ENCODE data around the gene PARVA. TPM values are rescaled to one million over a fixed set of nuclear protein-coding genes. Genes with fewer than 3 reads are reported as not detected.

PARVA gene
- total and polyA plus RNA-seq, 8 donors, result 18.8 to 116 (median 43.0) TPM

DNA sequence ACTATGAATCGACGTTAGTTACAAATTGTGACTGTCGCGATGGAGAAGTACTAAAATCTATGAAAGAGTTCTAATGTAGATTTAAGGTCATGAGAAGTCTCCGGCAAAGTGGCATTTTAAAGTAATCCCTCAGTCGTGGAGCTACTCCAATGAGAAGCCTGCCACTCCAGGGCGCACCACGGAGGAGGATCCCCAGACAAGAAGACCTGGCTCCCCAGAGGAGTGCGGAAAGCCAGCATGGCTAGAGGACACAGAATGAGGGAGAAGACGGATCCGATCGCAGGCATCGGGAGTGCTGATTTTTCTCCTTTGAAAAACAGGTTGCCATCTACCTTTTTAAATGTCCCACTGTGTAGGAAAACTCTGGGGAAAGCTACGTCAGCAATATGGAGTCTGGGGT, 155.2 kb downstream of the PARVA start:
- TF ChIP-seq, protein P1, sequence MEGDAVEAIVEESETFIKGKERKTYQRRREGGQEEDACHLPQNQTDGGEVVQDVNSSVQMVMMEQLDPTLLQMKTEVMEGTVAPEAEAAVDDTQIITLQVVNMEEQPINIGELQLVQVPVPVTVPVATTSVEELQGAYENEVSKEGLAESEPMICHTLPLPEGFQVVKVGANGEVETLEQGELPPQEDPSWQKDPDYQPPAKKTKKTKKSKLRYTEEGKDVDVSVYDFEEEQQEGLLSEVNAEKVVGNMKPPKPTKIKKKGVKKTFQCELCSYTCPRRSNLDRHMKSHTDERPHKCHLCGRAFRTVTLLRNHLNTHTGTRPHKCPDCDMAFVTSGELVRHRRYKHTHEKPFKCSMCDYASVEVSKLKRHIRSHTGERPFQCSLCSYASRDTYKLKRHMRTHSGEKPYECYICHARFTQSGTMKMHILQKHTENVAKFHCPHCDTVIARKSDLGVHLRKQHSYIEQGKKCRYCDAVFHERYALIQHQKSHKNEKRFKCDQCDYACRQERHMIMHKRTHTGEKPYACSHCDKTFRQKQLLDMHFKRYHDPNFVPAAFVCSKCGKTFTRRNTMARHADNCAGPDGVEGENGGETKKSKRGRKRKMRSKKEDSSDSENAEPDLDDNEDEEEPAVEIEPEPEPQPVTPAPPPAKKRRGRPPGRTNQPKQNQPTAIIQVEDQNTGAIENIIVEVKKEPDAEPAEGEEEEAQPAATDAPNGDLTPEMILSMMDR (IDR thresholded peaks at IDR 0.05), result no peak
- TF ChIP-seq POLR2A (IDR thresholded peaks at IDR 0.05) (no peak), EP300 (IDR thresholded peaks at IDR 0.05) (no peak), POLR2AphosphoS5 (IDR thresholded peaks at IDR 0.05) (no peak)
- Histone ChIP-seq H3K4me3 (no peak overlapping the region), H3K9me3 (no peaks in the 10 kb centered on the region), H3K27me3 (no peaks in the 10 kb centered on the region), H3K4me1 (peaks cover 0 to 36% (median 10%) of the 10 kb centered on the region in 4 donors), H3K27ac (no peak overlapping the region), H3K36me3 (peaks cover 13 to 47% (median 45%) of the 10 kb centered on the region in 4 donors)
- 96 to 98% (median 97%) methylated on average over 14 of the region's 14 CpGs for WGBS, 5 donors
- intact Hi-C loops (cut with DNase I; ENCODE audit: low total_unique reads), result no loop called here
- no peak for DNase-seq

DNA sequence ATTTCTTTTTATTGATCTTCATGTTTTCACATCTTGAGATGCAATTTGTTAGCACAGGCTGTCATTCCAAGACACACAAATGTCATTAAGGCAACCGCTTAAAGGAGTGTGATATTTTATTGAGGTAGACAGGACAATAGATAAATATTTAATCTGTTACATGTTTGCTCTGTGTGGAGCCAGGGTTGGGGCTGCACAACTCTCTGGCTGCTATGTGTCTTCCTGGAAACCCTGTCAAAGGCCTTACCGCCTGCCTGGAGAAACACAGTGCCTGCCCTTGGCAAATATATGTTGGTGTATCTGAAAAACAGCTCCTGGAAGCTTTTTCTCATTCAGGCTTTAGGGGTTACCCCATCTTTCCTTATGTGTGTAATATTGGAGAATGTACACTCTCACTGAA, 157.2 kb downstream of the PARVA start:
- intact Hi-C loops (cut with DNase I; ENCODE audit: low total_unique reads), result no loop called here
- Histone ChIP-seq H3K27me3 (no peaks in the 10 kb centered on the region), H3K9me3 (no peaks in the 10 kb centered on the region), H3K4me1 (peaks cover 0 to 40% (median 17%) of the 10 kb centered on the region in 4 donors), H3K36me3 (peaks cover 0 to 28% (median 26%) of the 10 kb centered on the region in 4 donors), H3K4me3 (no peak overlapping the region), H3K27ac (peak overlapping the region in 1 of 5 donors; percentile 16)
- TF ChIP-seq POLR2AphosphoS5 (IDR thresholded peaks at IDR 0.05) (no peak), POLR2A (IDR thresholded peaks at IDR 0.05) (no peak), EP300 (IDR thresholded peaks at IDR 0.05) (no peak)
- TF ChIP-seq, protein P1 (IDR thresholded peaks at IDR 0.05), result no peak
- WGBS, 5 donors, result 26 to 59% (median 51%) methylated on average over 2 of the region's 2 CpGs
- peak in 1 of 2 donors; percentile 25 for DNase-seq

DNA sequence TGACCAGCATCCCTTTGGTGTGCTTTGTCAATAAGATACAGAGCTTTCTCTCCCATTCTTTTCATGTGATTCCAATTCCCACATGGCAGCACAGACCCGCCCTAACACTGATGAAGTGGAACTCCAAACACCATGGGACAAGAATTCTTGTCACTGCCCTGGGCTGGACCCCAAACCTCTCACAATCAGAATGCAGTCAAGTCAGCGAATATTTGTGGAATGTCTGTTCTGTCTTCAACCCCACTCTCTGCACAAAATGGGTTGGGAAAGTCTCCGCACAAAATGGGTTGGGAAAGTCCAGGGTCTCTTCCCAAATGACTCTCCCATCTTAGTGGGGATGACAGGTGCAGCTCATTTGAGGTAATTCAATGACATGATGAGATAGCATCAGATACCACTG, 157.9 kb downstream of the PARVA start:
- WGBS, 5 donors, result 81 to 91% (median 90%) methylated on average over 3 of the region's 3 CpGs
- Histone ChIP-seq H3K4me1 (peaks cover 0 to 42% (median 21%) of the 10 kb centered on the region in 4 donors), H3K27ac (peak overlapping the region in 1 of 5 donors; percentile 16)

DNA sequence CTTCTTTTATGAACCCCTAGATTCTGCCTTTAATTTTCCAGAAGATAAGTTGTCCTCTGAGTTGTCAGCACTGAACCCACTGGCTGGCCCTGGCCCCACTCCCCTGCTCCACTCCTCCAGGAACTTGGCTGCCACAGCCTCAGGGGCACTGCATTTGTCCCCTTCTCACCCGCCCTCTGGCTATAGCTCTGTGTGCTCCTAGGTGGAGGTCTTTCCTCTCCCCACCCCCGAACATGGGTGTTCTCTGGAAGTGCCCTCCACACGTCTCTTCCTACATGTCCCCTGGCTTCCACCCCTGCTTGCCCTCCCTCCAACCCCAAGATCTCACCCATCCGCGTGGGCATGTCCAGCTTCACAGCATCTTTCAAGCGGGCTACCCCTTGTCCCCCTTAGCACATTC, 159.2 kb downstream of the PARVA start:
- TF ChIP-seq, protein P1 (IDR thresholded peaks at IDR 0.05), result no peak
- TF ChIP-seq EP300 (IDR thresholded peaks at IDR 0.05) (no peak), POLR2AphosphoS5 (IDR thresholded peaks at IDR 0.05) (no peak), POLR2A (IDR thresholded peaks at IDR 0.05) (no peak)
- no peaks in the 10 kb centered on the region for H3K9me3 ChIP-seq
- no peaks in the 10 kb centered on the region for H3K27me3 ChIP-seq
- no peak overlapping the region for H3K27ac ChIP-seq
- peaks cover 3 to 55% (median 32%) of the 10 kb centered on the region in 4 donors for H3K4me1 ChIP-seq
- intact Hi-C loops (cut with DNase I; ENCODE audit: low total_unique reads), result no loop called here
- DNase-seq, result peak in 1 of 2 donors; percentile 16
- H3K36me3 ChIP-seq, result peaks cover 0 to 17% (median 16%) of the 10 kb centered on the region in 4 donors
- no peak overlapping the region for H3K4me3 ChIP-seq
- WGBS, 5 donors, result 79 to 91% (median 87%) methylated on average over 6 of the region's 6 CpGs

More for the DNA sequence above, 157.9 kb downstream of the PARVA start:
- Histone ChIP-seq H3K36me3 (peaks cover 0 to 28% (median 25%) of the 10 kb centered on the region in 4 donors), H3K9me3 (no peaks in the 10 kb centered on the region), H3K4me3 (no peak overlapping the region), H3K27me3 (no peaks in the 10 kb centered on the region)
- intact Hi-C loops (cut with DNase I; ENCODE audit: low total_unique reads), result no loop called here
- DNase-seq, result no peak
- TF ChIP-seq POLR2AphosphoS5 (IDR thresholded peaks at IDR 0.05), result no peak

DNA sequence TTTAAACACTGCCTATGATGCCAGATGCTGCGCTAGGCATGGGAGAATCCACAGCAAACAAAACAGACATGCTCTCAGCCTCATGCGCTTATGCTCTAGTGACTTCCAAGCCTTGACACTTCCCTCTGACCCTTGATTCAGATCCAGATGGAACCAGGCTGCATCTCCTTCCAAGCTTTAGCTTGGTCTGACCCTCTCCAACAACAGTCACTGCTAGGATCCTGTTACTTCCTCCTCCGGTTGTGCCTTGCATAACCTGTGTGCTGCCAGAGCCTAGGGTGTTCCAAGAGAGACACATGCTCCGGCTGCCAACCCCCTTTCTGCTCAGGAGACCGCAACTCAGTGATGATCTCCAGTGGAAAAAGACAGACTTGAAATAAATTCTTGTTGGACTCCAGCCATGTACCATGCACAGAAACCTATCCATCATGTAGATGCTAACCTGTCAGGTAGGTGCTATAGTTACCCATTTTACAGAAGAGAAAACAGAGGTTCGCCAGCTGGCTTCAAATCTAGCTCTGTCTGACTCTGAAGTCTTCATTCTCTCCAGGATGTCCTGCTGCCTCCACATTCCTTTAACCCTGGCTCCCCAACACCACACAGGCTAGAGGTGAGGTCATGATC, 160.5 kb downstream of the PARVA start:
- peak; percentile 25 to 65 for DNase-seq
- Histone ChIP-seq H3K9me3 (no peaks in the 10 kb centered on the region), H3K27ac (peak overlapping the region in 2 of 5 donors; percentile 63 to 80), H3K27me3 (no peaks in the 10 kb centered on the region), H3K4me1 (peaks cover 3 to 56% (median 32%) of the 10 kb centered on the region in 4 donors), H3K36me3 (peaks cover 0 to 3% (median 3%) of the 10 kb centered on the region in 4 donors), H3K4me3 (no peak overlapping the region)
- 50 to 65% (median 56%) methylated on average over 6 of the region's 6 CpGs for WGBS, 5 donors
- intact Hi-C loops (cut with DNase I; ENCODE audit: low total_unique reads), result no loop called here
- TF ChIP-seq EP300 (IDR thresholded peaks at IDR 0.05), result no peak
- peak in 1 of 3 donors; percentile 24 for TF ChIP-seq POLR2AphosphoS5 (IDR thresholded peaks at IDR 0.05)
- TF ChIP-seq POLR2A (IDR thresholded peaks at IDR 0.05), result no peak
- TF ChIP-seq, protein P1 (IDR thresholded peaks at IDR 0.05), result no peak

Measured in stomach (tissue), 9 donors.